ENCODE data around the gene FCF1.
"Not testable (repeated sequence)": the region's sequence is repeated elsewhere in the genome, so short reads cannot be mapped to it uniquely, and the experiment has no call there.

The FCF1 gene

GRCh38 chr14:74702293-74702692 lies 10.7 kb upstream of the FCF1 start:
- DNase-seq (ENCODE audit: low read depth) = no peak

DNA sequence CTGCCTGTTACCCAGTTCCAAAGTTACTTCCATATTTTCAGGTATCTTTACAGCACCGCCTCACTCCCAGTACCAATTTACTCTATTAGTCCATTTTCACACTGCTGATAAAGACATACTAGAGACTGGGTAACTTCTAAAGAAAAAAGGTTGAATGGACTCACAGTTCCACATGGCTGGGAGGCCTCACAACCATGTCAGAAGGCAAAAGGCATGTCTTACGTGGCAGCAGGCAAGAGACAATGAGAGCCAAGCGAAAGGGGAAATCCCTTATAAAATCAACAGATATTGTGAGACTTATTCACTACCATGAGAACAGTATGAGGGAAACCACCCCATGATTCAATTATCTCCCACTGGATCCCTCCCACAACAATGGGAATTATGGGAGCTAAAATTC lies 9.9 kb upstream of the FCF1 start:
- DNase-seq (ENCODE audit: low read depth) = no peak

- DNase-seq (ENCODE audit: low read depth) = no peak
These were observed 8.3 kb upstream of the FCF1 start for GRCh38 chr14:74704656-74705055.

DNA sequence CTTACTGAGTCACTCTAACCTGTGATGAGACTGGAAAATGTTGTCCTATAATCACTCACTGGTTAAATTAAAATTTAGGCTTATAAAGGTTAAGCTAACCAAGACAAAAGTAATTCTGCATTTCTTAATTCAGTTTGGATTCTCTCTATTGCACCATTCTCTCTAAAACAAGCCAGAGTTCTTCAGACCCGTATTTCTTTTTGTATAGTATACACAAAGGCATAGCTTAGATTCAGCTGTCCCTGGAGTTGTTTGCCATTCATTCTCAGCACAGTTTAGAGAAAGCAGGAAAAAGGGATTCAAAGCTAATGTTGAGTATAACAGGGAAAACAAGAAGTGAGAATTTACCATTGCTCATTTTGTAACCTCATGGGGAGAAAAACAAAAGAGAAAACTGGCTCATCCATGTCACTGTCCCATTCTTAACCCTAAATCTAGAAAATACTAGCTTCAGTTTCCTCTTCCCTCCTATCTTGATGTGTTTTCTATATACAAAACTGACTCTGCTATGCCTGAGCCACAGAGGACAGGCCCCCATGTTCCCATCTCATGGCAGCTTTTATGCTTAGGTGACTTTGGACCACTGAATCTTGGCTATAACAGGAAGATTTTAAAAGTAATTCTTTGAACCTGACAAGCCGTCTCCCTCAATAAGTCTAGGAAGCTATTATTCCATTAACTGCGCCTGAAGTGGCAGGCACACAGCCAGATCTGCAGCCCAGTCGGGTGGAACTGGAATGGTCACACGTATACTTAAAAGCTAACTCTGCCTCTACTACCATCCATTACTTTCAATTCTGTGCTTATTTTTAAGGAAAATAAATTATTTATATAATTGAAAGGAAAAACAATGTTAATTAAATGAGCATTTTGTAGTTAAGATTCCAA lies 7.1 kb upstream of the FCF1 start:
- no peak for DNase-seq (ENCODE audit: low read depth)

- DNase-seq (ENCODE audit: low read depth) = no peak
These were observed 2.5 kb upstream of the FCF1 start for GRCh38 chr14:74710480-74710879.

DNA sequence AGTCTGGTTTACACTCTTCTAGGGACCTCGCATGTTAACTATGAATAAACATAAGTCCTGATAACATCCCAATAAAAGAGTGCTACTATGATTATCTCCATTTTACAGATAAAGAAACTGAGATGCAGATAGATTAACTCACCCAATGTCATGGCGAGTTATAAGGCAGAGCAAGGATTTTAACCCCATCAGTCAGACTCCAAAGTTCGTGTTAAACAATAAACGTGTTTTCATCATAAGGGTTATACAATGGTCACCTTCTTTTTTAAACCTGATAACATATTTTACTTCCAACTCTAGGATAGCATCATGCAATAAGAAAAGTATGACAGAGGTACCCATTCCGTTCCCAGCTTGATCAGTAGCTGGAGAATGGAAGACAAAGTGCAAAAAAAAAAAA lies 1.3 kb upstream of the FCF1 start:
- no peak for DNase-seq (ENCODE audit: low read depth)

DNA sequence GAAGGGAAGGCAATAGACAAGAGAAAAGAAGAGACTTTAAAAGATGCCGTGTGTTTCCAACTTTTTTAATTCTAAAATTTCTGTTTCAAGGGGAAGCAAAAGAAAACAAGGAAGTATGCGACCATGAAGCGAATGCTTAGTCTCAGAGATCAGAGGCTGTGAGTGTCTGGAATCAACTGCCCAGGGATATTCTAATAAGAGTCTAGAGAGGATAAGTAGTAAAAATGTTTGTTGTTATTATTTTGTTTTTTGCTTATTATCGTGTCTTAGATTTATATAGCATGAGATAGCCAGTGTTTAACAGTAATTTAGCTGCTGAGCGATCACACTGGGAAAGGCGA lies 421 bp downstream of the FCF1 start:
- DNase-seq (ENCODE audit: low read depth) = no peak

- peak; percentile 54 for DNase-seq (ENCODE audit: low read depth)
These were observed 7.6 kb downstream of the FCF1 start for GRCh38 chr14:74720526-74720925.

DNA sequence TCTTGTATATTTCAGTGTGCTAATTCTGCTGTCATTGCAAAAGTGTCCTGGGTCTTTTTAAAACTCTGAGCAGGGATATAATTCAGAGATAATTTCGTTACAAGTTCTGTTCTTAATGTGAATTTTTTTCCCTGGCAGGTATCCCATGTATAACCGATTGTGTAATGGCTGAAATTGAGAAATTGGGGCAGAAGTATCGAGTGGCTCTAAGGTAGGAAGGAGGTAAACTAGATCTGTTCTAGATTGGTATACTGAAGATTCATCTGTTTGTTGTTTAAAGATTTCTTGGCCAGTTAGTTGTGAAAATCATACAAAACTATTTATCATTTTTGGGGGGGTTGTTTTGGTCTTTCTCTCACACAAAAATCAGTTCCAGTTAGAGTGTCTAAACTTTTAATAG lies 10.2 kb downstream of the FCF1 start:
- no peak for DNase-seq (ENCODE audit: low read depth)

- DNase-seq (ENCODE audit: low read depth) = no peak
These were observed 19.4 kb downstream of the FCF1 start for GRCh38 chr14:74732387-74732786.

DNA sequence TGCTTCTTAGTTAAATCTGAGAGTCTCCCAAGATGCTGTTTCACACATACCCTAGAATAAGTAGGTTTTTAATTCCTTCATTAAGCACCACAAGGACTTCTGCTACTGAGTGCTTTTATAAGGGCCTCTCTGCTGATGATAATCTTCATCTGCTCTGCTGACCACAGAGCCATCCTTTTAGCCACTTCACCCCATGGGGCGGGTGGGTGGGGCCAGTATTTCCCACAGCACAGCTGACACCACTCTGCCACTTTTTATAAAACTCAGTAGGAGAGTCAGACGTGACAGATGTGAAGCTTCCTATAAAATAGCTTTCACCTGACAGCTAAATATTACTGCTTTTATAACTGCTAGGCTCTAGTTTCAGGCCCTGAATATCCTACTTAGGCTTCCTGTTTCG lies 20.3 kb downstream of the FCF1 start:
- no peak for DNase-seq (ENCODE audit: low read depth)

DNA sequence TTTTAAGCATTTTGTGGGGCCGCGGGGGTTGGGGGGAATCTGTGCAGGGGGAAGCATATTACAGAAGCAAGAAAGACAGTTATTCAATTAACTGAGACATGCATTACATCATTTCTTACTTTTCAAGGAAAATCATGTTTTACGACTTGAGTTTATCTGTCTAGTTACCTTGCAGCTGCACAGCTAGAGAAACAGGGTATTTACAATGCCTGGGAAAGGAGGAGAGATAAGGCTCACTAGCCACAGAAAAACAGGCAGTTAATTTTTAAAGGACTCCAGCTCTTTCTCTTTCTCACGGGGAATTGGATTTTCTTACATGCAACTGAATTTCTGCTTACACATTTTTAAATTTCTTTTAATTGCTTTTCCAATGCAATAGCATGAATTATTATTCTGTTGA lies 22.2 kb downstream of the FCF1 start:
- DNase-seq (ENCODE audit: low read depth) = no peak

DNA sequence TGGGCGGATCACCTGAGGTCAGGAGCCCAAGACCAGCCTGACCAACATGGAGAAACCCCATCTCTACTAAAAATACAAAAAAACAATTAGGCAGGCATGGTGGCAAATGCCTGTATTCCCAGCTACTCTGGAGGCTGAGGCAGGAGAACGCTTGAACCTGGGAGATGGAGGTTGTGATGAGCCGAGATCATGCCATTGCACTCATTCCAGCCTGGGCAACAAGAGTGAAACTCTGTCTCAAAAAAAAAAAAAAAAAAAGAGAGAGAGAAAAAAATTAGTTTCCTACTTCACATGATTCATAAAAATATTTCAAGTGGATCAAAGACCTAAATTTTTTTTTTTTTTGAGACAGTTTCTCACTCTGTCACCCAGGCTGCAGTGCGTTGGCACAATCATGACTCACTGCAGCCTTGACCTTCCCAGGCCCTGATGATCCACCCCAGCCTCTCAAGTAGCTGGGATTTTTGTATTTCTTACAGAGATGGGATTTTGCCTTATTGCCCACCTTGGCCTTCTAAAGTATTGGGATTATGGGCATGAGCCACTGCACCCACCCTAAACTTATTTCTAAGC lies 24.9 kb downstream of the FCF1 start:
- DNase-seq (ENCODE audit: low read depth) = no peak

GRCh38 chr14:74739293-74740030 lies 26.5 kb downstream of the FCF1 start:
- DNase-seq (ENCODE audit: low read depth) = no peak

- DNase-seq (ENCODE audit: low read depth) = no peak
These were observed 34.3 kb downstream of the FCF1 start for GRCh38 chr14:74747237-74747636.

- no peak for DNase-seq (ENCODE audit: low read depth)
These were observed 41.2 kb downstream of the FCF1 start for GRCh38 chr14:74754157-74754556.

GRCh38 chr14:74754899-74755298 lies 42.0 kb downstream of the FCF1 start:
- DNase-seq (ENCODE audit: low read depth) = no peak

DNA sequence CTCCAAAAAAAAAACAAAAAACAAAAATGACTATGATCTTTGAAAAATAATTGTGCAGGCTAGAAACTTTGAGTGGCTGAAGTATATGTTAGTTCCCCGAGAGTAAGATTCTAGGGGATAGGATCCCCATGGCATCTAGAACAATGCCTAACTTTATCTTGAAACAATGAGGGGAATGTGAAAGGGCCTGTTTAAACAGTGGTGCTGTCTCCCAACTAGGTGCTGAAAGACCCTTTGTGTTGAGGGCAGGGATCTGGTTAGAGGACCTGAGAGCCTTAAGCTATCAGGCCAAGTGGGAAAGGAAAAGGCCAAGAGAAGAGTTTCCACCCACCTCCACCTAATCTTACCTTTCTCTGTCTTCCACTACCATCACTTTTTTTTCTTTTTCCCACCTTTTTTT lies 43.4 kb downstream of the FCF1 start:
- no peak for DNase-seq (ENCODE audit: low read depth)

GRCh38 chr14:74758505-74758904 lies 45.6 kb downstream of the FCF1 start:
- DNase-seq (ENCODE audit: low read depth) = not testable (repeated sequence)

DNA sequence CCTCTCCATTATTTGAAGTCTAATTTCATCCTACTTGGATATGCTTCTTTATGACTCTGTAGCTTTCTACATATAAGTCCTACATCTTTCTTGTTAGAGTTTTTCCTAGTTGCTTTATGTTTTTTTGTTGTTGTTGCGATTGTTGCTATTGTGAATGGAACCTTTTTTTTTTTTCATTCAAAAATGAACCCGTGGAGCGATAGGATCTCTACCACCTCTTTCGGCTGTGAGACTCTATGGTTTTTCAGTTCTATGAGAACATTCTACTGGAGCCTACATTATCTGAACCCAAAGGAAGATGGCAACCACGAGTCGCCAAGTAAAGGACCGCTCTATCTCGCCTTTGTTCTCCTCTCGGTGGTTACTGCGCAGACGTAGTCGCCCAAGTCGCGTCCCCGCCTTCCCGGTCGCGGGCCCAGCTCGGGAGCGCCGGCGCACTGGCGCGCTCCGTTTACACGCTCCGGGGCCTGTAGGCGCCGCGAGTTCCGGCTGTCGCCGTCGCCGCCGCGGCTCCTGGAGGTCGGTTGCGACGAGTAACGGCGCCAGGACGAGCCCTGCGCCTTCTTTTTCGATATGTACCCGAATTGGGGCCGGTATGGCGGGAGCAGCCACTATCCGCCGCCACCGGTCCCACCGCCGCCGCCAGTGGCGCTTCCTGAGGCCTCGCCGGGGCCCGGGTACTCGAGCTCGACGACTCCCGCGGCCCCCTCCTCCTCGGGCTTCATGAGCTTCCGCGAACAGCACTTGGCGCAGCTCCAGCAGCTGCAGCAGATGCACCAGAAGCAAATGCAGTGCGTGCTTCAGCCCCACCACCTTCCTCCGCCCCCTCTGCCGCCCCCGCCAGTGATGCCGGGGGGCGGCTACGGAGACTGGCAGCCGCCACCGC lies 50.2 kb downstream of the FCF1 start, which contains the start of gene YLPM1:
Gene YLPM1 (plus strand): TSS at position 400 of the 886 bp plus-strand sequence. CDS start 174 bp downstream, at position 574.
- peak; percentile 92 for DNase-seq (ENCODE audit: low read depth)

DNA sequence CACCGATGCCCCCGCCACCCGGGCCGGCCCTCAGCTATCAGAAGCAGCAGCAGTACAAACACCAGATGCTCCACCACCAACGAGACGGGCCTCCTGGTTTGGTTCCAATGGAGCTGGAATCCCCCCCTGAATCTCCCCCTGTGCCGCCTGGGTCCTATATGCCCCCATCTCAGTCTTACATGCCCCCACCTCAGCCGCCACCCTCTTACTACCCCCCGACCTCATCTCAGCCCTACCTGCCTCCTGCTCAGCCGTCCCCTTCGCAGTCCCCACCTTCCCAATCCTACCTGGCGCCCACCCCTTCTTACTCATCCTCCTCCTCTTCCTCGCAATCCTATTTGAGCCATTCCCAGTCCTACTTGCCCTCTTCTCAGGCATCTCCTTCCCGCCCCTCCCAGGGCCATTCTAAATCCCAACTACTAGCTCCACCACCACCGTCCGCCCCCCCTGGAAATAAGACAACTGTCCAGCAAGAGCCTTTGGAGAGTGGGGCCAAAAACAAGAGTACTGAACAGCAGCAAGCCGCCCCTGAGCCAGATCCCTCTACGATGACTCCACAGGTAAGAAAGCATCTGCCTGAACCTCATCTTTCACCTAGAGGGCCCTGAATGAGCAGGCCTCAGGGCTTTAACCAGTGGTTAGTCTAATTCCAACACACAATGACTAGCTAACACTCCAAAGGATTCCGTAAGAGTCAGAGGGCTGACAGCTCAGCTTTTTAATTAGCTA lies 51.0 kb downstream of the FCF1 start:
- no peak for DNase-seq (ENCODE audit: low read depth)

All from non-pigmented ciliary epithelial cell (primary cell).